AG09319 (cell line): Measurements from ENCODE around the gene CLINT1.

Experiments
- DNase-seq: peaks from one replicate; pipeline ENCODE4 v3.0.0-alpha.2; 2010; ENCODE audit warnings: low read depth; ENCODE audit errors: extremely low read depth
- TF ChIP-seq, protein P1 (sequence below): IDR thresholded peaks from 2 replicates; pipeline ENCODE4 v1.5.1; 2011; ENCODE audit warnings: low read depth, mild to moderate bottlenecking, inconsistent platforms, low read length, moderate library complexity

Gene CLINT1

DNA sequence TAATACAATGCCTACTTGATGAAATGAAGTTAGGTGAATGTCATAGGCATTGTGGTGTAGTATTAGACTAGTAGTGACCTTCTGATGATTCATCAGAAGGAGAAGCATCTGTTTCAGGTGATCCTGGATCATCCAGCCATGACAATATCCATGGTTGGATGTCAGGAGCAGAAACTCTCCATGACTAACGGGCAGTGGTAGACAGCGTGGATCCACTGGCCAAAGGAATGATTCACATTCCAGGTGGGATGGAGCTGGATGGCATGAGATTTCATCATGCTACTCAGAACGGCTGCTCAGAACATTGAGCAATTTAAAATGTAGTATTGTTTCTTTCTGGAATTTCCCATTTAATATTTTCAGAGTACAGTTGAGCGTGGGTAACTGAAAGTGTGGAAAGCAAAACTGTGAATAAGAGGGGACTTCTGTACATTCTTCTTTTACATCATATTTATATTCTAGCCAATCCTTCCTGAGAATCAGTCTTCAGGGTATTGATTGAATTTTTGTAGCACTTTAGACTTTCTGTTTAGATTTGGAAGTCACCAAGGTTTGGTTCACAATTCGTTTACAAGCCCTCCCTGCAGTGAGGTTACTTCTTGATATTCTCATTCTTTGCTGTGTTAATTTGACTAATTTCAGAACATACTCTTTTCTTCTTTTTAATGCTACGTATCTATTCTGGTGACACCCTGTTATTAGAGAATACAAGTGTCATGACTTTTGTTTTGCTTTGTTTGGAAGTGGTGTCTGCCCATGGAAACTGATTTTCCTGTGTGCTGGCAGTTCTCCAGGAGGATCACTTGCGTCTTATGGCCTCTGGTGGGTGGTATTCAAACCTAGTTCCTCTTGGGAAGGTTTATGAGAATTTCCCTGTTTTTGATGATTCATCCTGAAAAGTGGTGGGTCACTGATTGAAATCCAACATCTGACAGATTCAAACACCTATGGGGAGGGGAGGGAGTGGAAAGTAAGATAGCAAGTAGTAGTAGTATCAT lies 12.2 kb upstream of the CLINT1 start:
- peak; percentile 20 for DNase-seq
- TF ChIP-seq, protein P1, sequence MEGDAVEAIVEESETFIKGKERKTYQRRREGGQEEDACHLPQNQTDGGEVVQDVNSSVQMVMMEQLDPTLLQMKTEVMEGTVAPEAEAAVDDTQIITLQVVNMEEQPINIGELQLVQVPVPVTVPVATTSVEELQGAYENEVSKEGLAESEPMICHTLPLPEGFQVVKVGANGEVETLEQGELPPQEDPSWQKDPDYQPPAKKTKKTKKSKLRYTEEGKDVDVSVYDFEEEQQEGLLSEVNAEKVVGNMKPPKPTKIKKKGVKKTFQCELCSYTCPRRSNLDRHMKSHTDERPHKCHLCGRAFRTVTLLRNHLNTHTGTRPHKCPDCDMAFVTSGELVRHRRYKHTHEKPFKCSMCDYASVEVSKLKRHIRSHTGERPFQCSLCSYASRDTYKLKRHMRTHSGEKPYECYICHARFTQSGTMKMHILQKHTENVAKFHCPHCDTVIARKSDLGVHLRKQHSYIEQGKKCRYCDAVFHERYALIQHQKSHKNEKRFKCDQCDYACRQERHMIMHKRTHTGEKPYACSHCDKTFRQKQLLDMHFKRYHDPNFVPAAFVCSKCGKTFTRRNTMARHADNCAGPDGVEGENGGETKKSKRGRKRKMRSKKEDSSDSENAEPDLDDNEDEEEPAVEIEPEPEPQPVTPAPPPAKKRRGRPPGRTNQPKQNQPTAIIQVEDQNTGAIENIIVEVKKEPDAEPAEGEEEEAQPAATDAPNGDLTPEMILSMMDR: no peak; the same call in 1 of the 2 replicates

DNA sequence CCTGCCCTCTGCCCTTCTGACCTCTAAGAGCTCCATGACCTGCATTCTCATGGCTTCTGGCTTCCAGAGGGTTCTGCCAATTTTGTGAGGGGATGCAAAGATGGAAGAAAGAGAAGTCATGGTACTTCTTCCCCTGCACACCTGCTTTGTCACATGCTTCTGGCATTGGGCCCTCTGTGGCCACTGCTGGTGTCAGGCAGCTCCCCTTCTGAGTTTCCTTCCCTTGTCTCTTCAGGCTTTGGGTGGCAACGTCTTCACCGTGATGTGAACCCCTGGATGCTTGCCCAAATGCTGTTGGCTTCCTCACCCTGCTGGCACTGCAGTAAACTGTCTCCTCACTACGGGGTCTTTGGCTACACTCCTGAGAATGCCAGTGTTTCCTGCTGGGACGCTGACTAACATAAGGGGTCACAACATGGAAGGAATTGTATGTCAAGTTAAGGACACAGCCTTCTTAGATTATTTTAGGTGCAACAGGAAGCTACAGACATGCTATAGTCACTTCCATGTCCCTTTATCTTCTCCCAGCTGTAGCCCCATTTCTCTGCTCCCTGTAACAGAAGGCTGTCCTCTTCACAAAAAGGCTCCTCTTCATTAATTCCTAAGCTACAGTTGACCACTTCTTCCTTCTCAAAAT lies 8.9 kb upstream of the CLINT1 start:
- no peak for DNase-seq
- TF ChIP-seq, protein P1: no peak

DNA sequence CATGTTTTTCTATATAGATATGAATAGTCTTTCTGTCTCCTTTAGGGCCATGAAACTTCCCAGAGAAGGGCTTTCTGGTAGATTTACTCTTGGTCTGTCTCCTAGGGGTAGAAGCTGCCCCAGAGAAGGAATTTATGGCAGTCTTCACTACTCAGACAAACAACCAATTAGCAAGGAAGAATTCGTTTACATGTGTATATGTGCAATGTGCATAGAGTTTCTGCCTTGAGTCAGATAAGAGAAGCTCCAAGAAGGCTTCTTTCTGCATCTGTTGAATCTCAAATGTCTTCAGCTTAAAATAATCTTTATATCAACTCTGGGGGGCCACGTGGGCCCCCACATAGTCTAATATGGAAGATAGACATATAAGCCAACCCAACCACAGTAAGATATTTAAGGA lies 7.6 kb upstream of the CLINT1 start:
- DNase-seq: no peak
- TF ChIP-seq, protein P1: no peak

DNA sequence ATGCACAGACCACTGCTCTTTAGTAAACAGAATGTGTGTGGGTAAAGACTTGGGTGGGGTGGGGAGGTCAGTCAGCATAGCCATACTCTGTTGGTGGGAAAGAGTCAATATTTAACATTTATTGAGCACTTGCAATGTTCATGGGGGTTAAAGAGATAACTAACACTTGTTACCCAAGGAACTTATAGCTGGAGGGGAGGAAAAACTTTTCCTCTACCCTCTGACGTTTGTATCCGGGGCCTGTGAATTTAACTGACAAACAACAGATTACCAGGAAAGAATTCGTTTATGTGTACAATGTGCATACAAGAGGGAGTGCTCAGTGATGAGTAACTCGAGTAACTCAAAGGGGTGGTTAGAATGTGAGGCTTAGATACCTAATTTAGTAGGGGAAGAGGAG lies 6.8 kb upstream of the CLINT1 start:
- TF ChIP-seq, protein P1: no peak
- DNase-seq: no peak

DNA sequence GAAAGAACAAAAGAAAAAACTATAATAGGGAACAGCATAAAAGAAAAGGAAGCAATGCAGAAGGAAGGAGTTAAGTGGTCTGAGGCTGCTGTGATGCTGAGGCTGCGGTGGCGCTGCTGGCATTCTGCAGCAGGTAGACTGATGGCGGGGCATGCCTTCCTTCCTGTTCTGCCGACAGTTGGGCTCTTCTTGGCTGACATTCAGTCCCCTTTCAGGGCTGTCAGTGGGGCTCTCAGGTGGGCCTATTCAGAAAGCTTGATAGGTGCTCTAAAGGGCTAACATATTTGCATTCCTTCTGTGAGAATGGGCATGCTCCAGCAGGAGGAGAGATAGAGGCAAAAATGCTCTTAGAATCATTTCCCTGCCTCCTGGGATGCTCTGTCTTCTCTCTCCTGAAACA lies 5.1 kb upstream of the CLINT1 start:
- TF ChIP-seq, protein P1: no peak
- no peak for DNase-seq

DNA sequence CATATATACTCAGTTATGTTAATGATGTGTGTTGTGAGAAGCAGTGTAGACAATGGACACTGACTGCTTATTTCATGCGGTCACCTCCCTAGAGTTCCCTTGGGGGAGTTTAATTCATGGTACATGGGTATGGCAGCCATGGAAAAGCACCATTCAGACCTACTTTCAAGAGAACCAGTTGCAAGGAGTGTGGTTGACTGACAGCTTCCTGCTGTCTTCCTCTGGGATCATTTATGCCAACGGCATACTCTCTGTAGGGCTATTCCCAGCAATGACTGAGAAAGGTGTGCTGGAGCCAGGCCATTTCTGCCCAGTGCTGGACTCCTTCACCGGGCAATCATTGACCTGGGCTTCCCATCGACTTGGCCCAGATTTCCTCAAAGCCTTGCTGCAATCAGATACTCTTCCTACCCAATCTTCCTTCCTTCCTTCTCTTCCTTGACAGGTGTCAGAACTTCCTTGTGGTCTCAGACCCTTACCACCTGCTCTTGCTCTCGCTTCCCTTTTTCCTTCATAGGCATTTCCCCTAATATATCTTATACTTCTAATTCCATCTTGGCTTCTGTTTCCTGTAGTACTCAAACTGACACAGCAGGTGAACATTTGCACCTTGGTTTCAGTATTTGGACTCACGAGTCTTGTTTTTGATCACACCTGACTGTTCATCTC lies 3.4 kb upstream of the CLINT1 start:
- DNase-seq: no peak

More for the DNA sequence above, 3.4 kb upstream of the CLINT1 start:
- TF ChIP-seq, protein P1: no peak
